ENCODE measurements around the gene MTHFD1. TPM values are rescaled to one million over a fixed set of nuclear protein-coding genes. Genes with fewer than 3 reads are reported as not detected.

MTHFD1 gene
- total and polyA plus RNA-seq, 11 donors, result 39.0 to 72.1 (median 57.2) TPM

GRCh38 chr14:64442300-64442988 lies 54.3 kb downstream of the MTHFD1 start:
- WGBS, 4 donors, result 28 to 41% (median 37%) methylated on average over 17 of the region's 17 CpGs
- peaks cover 0 to 72% (median 46%) of the 10 kb centered on the region in 9 donors for H3K36me3 ChIP-seq
- no peaks in the 10 kb centered on the region for H3K9me3 ChIP-seq
- TF ChIP-seq CTCF (IDR thresholded peaks at IDR 0.05), result no peak
- TF ChIP-seq POLR2A (IDR thresholded peaks at IDR 0.05), result no peak
- no peaks in the 10 kb centered on the region for H3K27me3 ChIP-seq
- ATAC-seq (peak; percentile 70 to 86 (median 78)), DNase-seq (peak in 4 of 5 donors; percentile 22 to 39 (median 30))
- intact Hi-C loops (cut with DNase I), result no loop called here
- H3K27ac ChIP-seq, result peak overlapping the region in 11 of 12 donors; percentile 14 to 67 (median 51)
- H3K4me3 ChIP-seq, result no peak overlapping the region
- peaks cover 0 to 29% (median 12%) of the 10 kb centered on the region in 12 donors for H3K4me1 ChIP-seq

- TF ChIP-seq CTCF (IDR thresholded peaks at IDR 0.05) (no peak), POLR2A (IDR thresholded peaks at IDR 0.05) (no peak)
- Histone ChIP-seq H3K27me3 (no peaks in the 10 kb centered on the region), H3K9me3 (no peaks in the 10 kb centered on the region), H3K4me1 (peaks cover 0 to 22% (median 12%) of the 10 kb centered on the region in 12 donors), H3K27ac (peak overlapping the region in 1 of 12 donors; percentile 78), H3K4me3 (no peak overlapping the region), H3K36me3 (peaks cover 0 to 72% (median 49%) of the 10 kb centered on the region in 9 donors)
- intact Hi-C loops (cut with DNase I), result no loop called here
- WGBS, 4 donors, result 89 to 95% (median 93%) methylated on average over 11 of the region's 11 CpGs
- DNase-seq (no peak), ATAC-seq (no peak)
These were observed 56.0 kb downstream of the MTHFD1 start for GRCh38 chr14:64444140-64444539.

- Histone ChIP-seq H3K4me3 (no peak overlapping the region), H3K4me1 (peaks cover 0 to 22% (median 12%) of the 10 kb centered on the region in 12 donors), H3K36me3 (peaks cover 0 to 72% (median 51%) of the 10 kb centered on the region in 9 donors), H3K27me3 (no peaks in the 10 kb centered on the region), H3K9me3 (no peaks in the 10 kb centered on the region), H3K27ac (peak overlapping the region in 4 of 12 donors; percentile 11 to 78 (median 48))
- 68 to 74% (median 69%) methylated on average over 7 of the region's 7 CpGs for WGBS, 4 donors
- TF ChIP-seq POLR2A (IDR thresholded peaks at IDR 0.05) (no peak), CTCF (IDR thresholded peaks at IDR 0.05) (no peak)
- ATAC-seq, result peak in 2 of 4 donors; percentile 38 to 67
- intact Hi-C loops (cut with DNase I), result no loop called here
- DNase-seq, result no peak
These were observed 57.1 kb downstream of the MTHFD1 start for GRCh38 chr14:64444984-64445845.

Measured in heart left ventricle (tissue), 16 donors.